T follicular helper cell (primary cell): ENCODE data around the gene POLD2.

Experiments used
- DNase-seq: peaks from one replicate; pipeline ENCODE4 v3.0.0-alpha.2; 2020; ENCODE audit warnings: low read depth

Gene POLD2

GRCh38 chr7:44152971-44153947 is 29.9 kb upstream of the POLD2 start:
- no peak for DNase-seq

GRCh38 chr7:44151956-44152355 is 28.6 kb upstream of the POLD2 start:
- no peak for DNase-seq

GRCh38 chr7:44150966-44151941 is 27.9 kb upstream of the POLD2 start:
- no peak for DNase-seq

- DNase-seq, result no peak
Observed at GRCh38 chr7:44150466-44150832, 27.1 kb upstream of the POLD2 start.

GRCh38 chr7:44149571-44150465 is 26.5 kb upstream of the POLD2 start:
- no peak for DNase-seq

- DNase-seq, result no peak
Observed at GRCh38 chr7:44148961-44149536, 25.7 kb upstream of the POLD2 start.

GRCh38 chr7:44148166-44148565 is 24.8 kb upstream of the POLD2 start:
- no peak for DNase-seq

- DNase-seq, result no peak
Observed at GRCh38 chr7:44147026-44147991, 24.0 kb upstream of the POLD2 start.

- peak; percentile 55 for DNase-seq
Observed at GRCh38 chr7:44145969-44146911, 22.9 kb upstream of the POLD2 start.

- peak; percentile 55 for DNase-seq
Observed at GRCh38 chr7:44145479-44145968, 22.2 kb upstream of the POLD2 start.

- no peak for DNase-seq
Observed at GRCh38 chr7:44144968-44145478, 21.7 kb upstream of the POLD2 start.

GRCh38 chr7:44144426-44144967 is 21.1 kb upstream of the POLD2 start:
- DNase-seq, result no peak

- no peak for DNase-seq
Observed at GRCh38 chr7:44143646-44144250, 20.4 kb upstream of the POLD2 start.

- no peak for DNase-seq
Observed at GRCh38 chr7:44142028-44142427, 18.7 kb upstream of the POLD2 start.

GRCh38 chr7:44141221-44141850 is 18.0 kb upstream of the POLD2 start, which contains the start of gene MYL7:
Gene MYL7, minus strand, starts transcription at chr7:44141332. Its CDS starts 27 bp downstream, at chr7:44141305.
- DNase-seq, result no peak

GRCh38 chr7:44140341-44140740 is 17.0 kb upstream of the POLD2 start:
- no peak for DNase-seq
